HG03439 (cell line): ENCODE data around the gene MCFD2.
"Not testable (repeated sequence)": the region's sequence is repeated elsewhere in the genome, so short reads cannot be mapped to it uniquely, and the experiment has no call there.

Source experiments
- ATAC-seq: cut with Tn5 transposase; IDR thresholded peaks from one replicate; pipeline ENCODE4 v1.9.1; 2021; ENCODE audit warnings: mild to moderate bottlenecking, moderate library complexity; ENCODE audit not compliant: unreplicated experiment

MCFD2 gene

GRCh38 chr2:46904908-46905678 lies 10.5 kb downstream of the MCFD2 start:
- not testable (repeated sequence) for ATAC-seq

- ATAC-seq, result not testable (repeated sequence)
These were observed 12.6 kb downstream of the MCFD2 start for GRCh38 chr2:46902980-46903379.

- no peak for ATAC-seq
These were observed 13.1 kb downstream of the MCFD2 start for GRCh38 chr2:46902465-46902864.

DNA sequence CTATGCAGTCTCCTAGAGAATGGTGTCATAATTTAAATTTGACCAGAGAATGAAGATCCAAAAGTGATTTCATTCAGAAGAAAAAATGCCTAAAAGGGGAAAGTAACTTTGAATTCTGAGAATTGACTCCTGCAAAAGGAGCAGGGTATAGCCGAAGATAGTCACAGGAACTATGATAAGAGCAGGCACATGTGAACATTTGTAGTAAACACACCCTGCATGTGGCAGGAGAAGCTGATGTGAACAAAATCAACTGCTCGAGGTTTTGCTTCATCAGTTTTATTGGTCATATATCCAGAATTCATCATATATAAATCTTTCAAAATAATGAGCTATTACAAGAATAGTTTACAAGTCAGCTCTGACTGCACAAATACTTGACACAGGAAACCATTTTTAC lies 14.0 kb downstream of the MCFD2 start:
- ATAC-seq, result no peak

DNA sequence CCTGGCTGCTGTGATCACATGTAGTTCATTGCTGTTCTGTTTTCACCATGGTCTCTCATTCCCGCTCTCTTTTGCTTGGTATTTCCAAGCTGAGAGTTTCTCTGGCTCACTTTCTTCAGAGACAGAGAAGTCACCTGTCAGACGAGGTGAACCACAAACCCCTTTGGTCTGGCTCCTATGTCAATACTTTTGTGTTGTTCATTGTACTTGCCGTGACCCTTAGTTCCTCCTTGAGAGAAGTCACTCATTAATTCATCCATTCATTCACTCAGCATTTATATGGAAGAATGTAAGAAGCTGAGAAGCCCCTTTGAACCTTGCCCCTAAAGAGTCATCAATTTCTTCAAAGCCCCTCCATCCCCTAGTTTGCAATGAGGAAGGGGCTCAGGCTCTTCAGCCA lies 15.2 kb downstream of the MCFD2 start:
- no peak for ATAC-seq

GRCh38 chr2:46899053-46899452 lies 16.6 kb downstream of the MCFD2 start:
- ATAC-seq, result no peak

- ATAC-seq, result no peak
These were observed 17.6 kb downstream of the MCFD2 start for GRCh38 chr2:46898024-46898423.

DNA sequence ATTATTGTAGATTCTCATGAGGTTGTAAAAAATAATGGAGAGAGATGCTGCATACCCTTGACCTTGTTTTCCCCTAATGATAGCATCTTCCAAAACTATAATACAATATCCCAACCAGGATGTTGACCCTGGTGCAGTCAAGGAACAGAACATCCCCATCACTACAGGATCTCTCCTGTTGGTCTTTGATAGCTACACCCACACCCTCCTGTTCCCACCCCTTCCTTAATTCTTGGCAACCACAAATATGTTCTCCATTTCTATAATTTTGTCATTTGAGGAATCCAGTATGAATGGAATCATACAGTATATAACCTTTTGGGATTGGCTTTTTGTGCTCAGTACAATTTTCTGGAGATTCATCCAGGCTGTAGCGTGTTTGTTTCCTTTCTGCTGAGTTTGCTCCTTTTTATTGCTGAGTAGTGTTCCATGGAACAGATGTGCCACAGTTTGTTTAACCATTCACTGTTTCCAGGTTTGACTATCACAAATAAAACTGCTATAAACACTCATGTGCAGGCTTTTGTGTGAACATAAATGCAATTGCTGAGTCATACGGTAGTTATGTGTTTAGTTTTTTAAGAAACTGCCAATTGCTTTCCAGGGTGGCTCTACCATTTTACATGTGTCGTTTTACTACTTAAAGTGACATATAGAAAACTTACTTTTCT lies 22.2 kb downstream of the MCFD2 start:
- ATAC-seq, result no peak

- ATAC-seq, result no peak
These were observed 23.6 kb downstream of the MCFD2 start for GRCh38 chr2:46891956-46892553.

DNA sequence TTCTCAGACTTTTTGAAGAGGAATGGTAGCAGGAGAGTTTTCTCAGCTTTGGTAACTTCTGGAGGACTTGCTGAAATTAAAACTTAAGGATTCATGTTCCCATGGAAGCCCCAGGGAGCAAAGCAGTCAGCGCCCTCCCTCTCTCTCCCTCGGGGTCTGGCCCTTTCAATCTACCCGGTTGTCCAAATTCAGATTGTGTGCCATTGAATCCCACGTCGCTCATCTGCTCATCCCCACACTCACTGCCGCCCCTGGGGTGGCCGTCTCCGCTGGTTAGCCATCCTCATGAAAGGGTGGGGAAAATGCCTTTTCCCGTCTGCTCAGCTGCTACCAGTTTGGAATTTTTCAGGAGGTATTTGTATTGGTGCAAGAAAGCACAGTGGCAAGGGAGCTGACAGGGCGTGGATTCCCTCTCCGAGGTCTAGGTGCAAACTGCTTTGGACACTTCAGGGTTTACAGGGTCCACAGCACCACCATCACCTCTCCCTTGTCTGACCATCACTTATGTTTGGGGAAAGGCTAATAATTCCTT lies 27.1 kb downstream of the MCFD2 start:
- no peak for ATAC-seq

GRCh38 chr2:46887028-46887885 lies 28.3 kb downstream of the MCFD2 start:
- ATAC-seq, result no peak

- no peak for ATAC-seq
These were observed 29.2 kb downstream of the MCFD2 start for GRCh38 chr2:46886268-46887027.

GRCh38 chr2:46885376-46885775 lies 30.2 kb downstream of the MCFD2 start:
- ATAC-seq, result no peak

GRCh38 chr2:46879511-46879910 lies 36.1 kb downstream of the MCFD2 start:
- ATAC-seq, result no peak

- ATAC-seq, result no peak
These were observed 36.7 kb downstream of the MCFD2 start for GRCh38 chr2:46878886-46879285.

DNA sequence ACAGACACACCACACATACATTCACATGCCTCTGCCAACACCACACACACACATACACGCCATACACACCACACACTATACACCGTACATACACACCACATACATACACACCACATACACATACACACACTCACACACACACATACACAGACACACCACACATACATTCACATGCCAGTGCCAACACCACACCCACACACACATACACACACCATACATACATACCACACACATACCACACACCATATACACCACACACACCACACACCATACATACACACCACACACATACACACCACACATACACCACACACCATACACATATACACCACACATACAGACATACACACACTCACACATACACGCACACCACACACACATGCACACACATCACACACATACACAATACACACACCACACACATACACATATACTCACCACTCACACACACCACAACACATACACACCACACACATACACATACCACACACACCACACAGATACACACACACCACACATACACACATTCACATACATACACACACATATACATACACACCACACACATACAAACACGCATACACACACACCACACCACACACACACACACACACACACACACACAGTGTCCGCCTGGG lies 37.2 kb downstream of the MCFD2 start:
- no peak for ATAC-seq

- no peak for ATAC-seq
These were observed 37.9 kb downstream of the MCFD2 start for GRCh38 chr2:46877619-46878113.

DNA sequence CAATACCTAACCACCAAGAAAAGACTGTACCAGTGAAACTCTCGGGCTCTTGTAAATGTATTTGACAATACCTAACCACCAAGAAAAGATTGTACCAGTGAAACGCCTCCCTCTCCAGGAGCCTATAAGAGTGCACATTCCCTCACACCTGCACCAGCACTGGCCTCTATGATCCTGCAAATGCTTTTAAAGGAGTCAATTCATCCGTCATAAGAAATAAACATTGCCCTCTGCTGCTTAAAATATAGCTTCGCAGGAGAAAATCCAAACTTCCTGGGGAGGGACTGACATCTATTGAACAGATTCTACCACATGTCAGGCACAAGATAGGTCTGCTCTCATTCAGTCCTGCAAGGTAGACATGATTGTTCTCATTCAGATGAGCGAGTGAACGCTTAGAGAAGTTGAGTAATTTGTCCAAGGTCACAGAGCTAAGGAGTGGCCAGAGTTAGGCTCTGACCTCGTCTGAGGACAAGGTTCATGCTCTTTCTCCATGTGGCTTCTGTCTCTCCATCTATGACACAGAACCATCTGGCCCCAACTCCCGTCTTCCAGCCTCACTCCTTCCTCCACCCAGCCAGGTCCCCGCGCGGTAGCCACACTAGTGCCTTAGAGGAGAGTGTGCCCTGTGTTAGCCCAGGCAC lies 38.7 kb downstream of the MCFD2 start:
- ATAC-seq, result no peak
